Stomach (tissue), 9 donors: Measurements from ENCODE around the gene PYURF. TPM values are rescaled to one million over a fixed set of nuclear protein-coding genes. Genes with fewer than 3 reads are reported as not detected.

Source experiments
- DNase-seq, 2 donors: peaks; one replicate each; pipeline versions ENCODE4 v3.0.0 to v3.0.0-alpha.2; 2013 to 2019
- H3K27ac ChIP-seq, 5 donors: fragments of 200-600 bp in 4 of 5; sonication (generic) in 4 of 5; one replicate each; pipeline ENCODE4 v1.5.1; 2013 to 2019; ENCODE audit warnings: mild to moderate bottlenecking in 1 of 5, moderate library complexity in 1 of 5
- H3K27me3 ChIP-seq, 3 donors: fragments of 200-600 bp; sonication (generic); one replicate each; pipeline ENCODE4 v1.5.1; 2017 to 2019; ENCODE audit warnings: mixed run types in 1 of 3
- H3K36me3 ChIP-seq, 4 donors: fragments of 200-600 bp; sonication (generic); 1 replicate in 3 of 4; 2 replicates in 1 of 4; pipeline ENCODE4 v1.5.1; 2016 to 2019
- H3K4me1 ChIP-seq, 4 donors: fragments of 200-600 bp; sonication (generic); one replicate each; pipeline ENCODE4 v1.5.1; 2016 to 2019
- H3K4me3 ChIP-seq, 4 donors: fragments of 200-600 bp; sonication (generic) in 3 of 4; one replicate each; pipeline ENCODE4 v1.5.1; 2016 to 2019; ENCODE audit warnings: mild to moderate bottlenecking in 1 of 4
- H3K9me3 ChIP-seq, 4 donors: fragments of 200-600 bp; sonication (generic); one replicate each; pipeline ENCODE4 v1.5.1; 2016 to 2019
- CTCF ChIP-seq, 7 experiments: fragments of 450-650 bp in 4 of 7; fragments of 200-600 bp in 3 of 7; sonication (generic) in 3 of 7; IDR thresholded peaks; one replicate each; pipeline ENCODE4 v1.5.1; 2016 to 2019; ENCODE audit warnings: antibody characterized with exemption in 7 of 7, control low read depth in 2 of 7, mild to moderate bottlenecking in 1 of 7
- EP300 ChIP-seq: sonication (generic); formaldehyde crosslinking; IDR thresholded peaks from one replicate; pipeline ENCODE4 v1.6.1; 2017; ENCODE audit warnings: antibody characterized with exemption
- POLR2A ChIP-seq, 4 donors: fragments of 450-650 bp; IDR thresholded peaks; one replicate each; pipeline ENCODE4 v1.6.1; 2016; ENCODE audit warnings: antibody characterized with exemption in 4 of 4, control low read depth in 2 of 4, mild to moderate bottlenecking in 1 of 4, moderate library complexity in 1 of 4
- POLR2AphosphoS5 ChIP-seq, 3 donors: sonication (generic); formaldehyde crosslinking; IDR thresholded peaks; one replicate each; pipeline ENCODE4 v1.6.1; 2016; ENCODE audit warnings: antibody characterized with exemption in 3 of 3
- WGBS, 5 donors: extraction: QIAGEN DNeasy Blood & Tissue Kit in 3 of 5; methylation state at CpG; one replicate each; pipeline versions ENCODE4 v1.1.5 to v1.1.7; 2013 to 2018; 5-methylcytosine and 5-hydroxymethylcytosine counted together
- intact Hi-C: fragments of 100-400 bp; cut with DNase I; formaldehyde crosslinking; loops from one replicate; pipeline ENCODE4 v1.15.1; 2023; ENCODE audit warnings: low total_unique reads
- polyA plus RNA-seq, 3 donors: library from polyadenylated mRNA; stranded (reverse); fragments of 200-250 nt; gene quantifications; one replicate each; pipeline ENCODE4 v1.2.3, GENCODE V29; 2013
- total RNA-seq, 5 donors: library from RNA; depleted of rRNA; stranded (reverse); fragments of >200 nt; gene quantifications; one replicate each; pipeline versions ENCODE4 v1.1.0 to v1.2.3, GENCODE V29; 2014 to 2016
- donor health status: healthy with polysubstance abuse.
- donor health status: Bipolar disorder and iron deficiency.
- donor health status: healthy.

The PYURF gene
- total and polyA plus RNA-seq, 8 donors = 11.7 to 296 (median 94.5) TPM

- no peaks in the 10 kb centered on the region for H3K27me3 ChIP-seq
- no peaks in the 10 kb centered on the region for H3K4me1 ChIP-seq
- H3K9me3 ChIP-seq = no peaks in the 10 kb centered on the region
- no peak overlapping the region for H3K27ac ChIP-seq
- TF ChIP-seq POLR2A (IDR thresholded peaks at IDR 0.05) (no peak), CTCF (IDR thresholded peaks at IDR 0.05) (no peak), EP300 (no peak), POLR2AphosphoS5 (IDR thresholded peaks at IDR 0.05) (no peak)
- WGBS, 5 donors = 71 to 87% (median 81%) methylated on average over 2 of the region's 2 CpGs
- intact Hi-C loops = no loop called here
- no peak for DNase-seq
- H3K36me3 ChIP-seq = peaks cover 0 to 56% (median 29%) of the 10 kb centered on the region in 4 donors
- no peak overlapping the region for H3K4me3 ChIP-seq
Measured at GRCh38 chr4:88503344-88503743, 20.2 kb downstream of the PYURF start.

- Histone ChIP-seq H3K9me3 (no peaks in the 10 kb centered on the region), H3K27ac (no peak overlapping the region), H3K36me3 (peaks cover 0 to 62% (median 48%) of the 10 kb centered on the region in 4 donors), H3K4me3 (no peak overlapping the region), H3K27me3 (no peaks in the 10 kb centered on the region), H3K4me1 (no peaks in the 10 kb centered on the region)
- TF ChIP-seq POLR2A (IDR thresholded peaks at IDR 0.05) (no peak), POLR2AphosphoS5 (IDR thresholded peaks at IDR 0.05) (no peak), CTCF (IDR thresholded peaks at IDR 0.05) (no peak), EP300 (no peak)
- no peak for DNase-seq
- intact Hi-C loops = no loop called here
- 85 to 100% (median 96%) methylated on average over 2 of the region's 2 CpGs for WGBS, 5 donors
Measured at GRCh38 chr4:88497859-88498409, 25.6 kb downstream of the PYURF start.

- TF ChIP-seq POLR2AphosphoS5 (IDR thresholded peaks at IDR 0.05) = no peak
- no peak for TF ChIP-seq POLR2A (IDR thresholded peaks at IDR 0.05)
- no peak for TF ChIP-seq CTCF (IDR thresholded peaks at IDR 0.05)
- no peak for TF ChIP-seq EP300
- no peaks in the 10 kb centered on the region for H3K9me3 ChIP-seq
- no peak for DNase-seq
- no peak overlapping the region for H3K4me3 ChIP-seq
- 55 to 66% (median 62%) methylated on average over 4 of the region's 4 CpGs for WGBS, 5 donors
- H3K36me3 ChIP-seq = peaks cover 0 to 63% (median 51%) of the 10 kb centered on the region in 4 donors
- H3K27ac ChIP-seq = no peak overlapping the region
- intact Hi-C loops = no loop called here
- no peaks in the 10 kb centered on the region for H3K27me3 ChIP-seq
- H3K4me1 ChIP-seq = no peaks in the 10 kb centered on the region
Measured at GRCh38 chr4:88489100-88489761, 34.3 kb downstream of the PYURF start.

GRCh38 chr4:88481537-88481936, 42.0 kb downstream of the PYURF start:
- DNase-seq = no peak
- no peaks in the 10 kb centered on the region for H3K4me1 ChIP-seq
- intact Hi-C loops = no loop called here
- no peaks in the 10 kb centered on the region for H3K27me3 ChIP-seq
- no peak for TF ChIP-seq POLR2A (IDR thresholded peaks at IDR 0.05)
- no peak for TF ChIP-seq EP300
- no peak for TF ChIP-seq CTCF (IDR thresholded peaks at IDR 0.05)
- TF ChIP-seq POLR2AphosphoS5 (IDR thresholded peaks at IDR 0.05) = no peak
- H3K4me3 ChIP-seq = no peak overlapping the region
- H3K27ac ChIP-seq = no peak overlapping the region
- H3K9me3 ChIP-seq = no peaks in the 10 kb centered on the region
- 50 to 82% (median 74%) methylated on average over 1 of the region's 1 CpG for WGBS, 5 donors
- H3K36me3 ChIP-seq = peaks cover 0 to 20% (median 10%) of the 10 kb centered on the region in 4 donors
